GM19035 (cell line): Measurements from ENCODE around the gene GFOD1.
A peak's percentile ranks its signal among the peaks of the same experiment; 100 is the strongest.
"Not testable (repeated sequence)": the region's sequence is repeated elsewhere in the genome, so short reads cannot be mapped to it uniquely, and the experiment has no call there.

Source experiments
- ATAC-seq: cut with Tn5 transposase; IDR thresholded peaks from one replicate; pipeline ENCODE4 v1.9.1; 2021; ENCODE audit not compliant: unreplicated experiment

The GFOD1 gene

GRCh38 chr6:13331516-13332348 lies 155.7 kb downstream of the GFOD1 start:
- no peak for ATAC-seq

- peak; percentile 7 for ATAC-seq
Observed at GRCh38 chr6:13328875-13329183, 158.6 kb downstream of the GFOD1 start.

- peak; percentile 91 for ATAC-seq
Observed at GRCh38 chr6:13328076-13328874, 159.1 kb downstream of the GFOD1 start, which contains the start of gene TBC1D7. TBC1D7 (minus strand) TSS chr6:13328537; CDS start chr6:13326898, 1,639 bp downstream.

- no peak for ATAC-seq
Observed at GRCh38 chr6:13327691-13328075, 159.7 kb downstream of the GFOD1 start.

GRCh38 chr6:13326031-13326586 lies 161.3 kb downstream of the GFOD1 start:
- not testable (repeated sequence) for ATAC-seq

GRCh38 chr6:13319891-13320564 lies 167.4 kb downstream of the GFOD1 start:
- ATAC-seq: no peak

- ATAC-seq: no peak
Observed at GRCh38 chr6:13318821-13319220, 168.6 kb downstream of the GFOD1 start.

- no peak for ATAC-seq
Observed at GRCh38 chr6:13315896-13316295, 171.5 kb downstream of the GFOD1 start.

- ATAC-seq: no peak
Observed at GRCh38 chr6:13314806-13315205, 172.6 kb downstream of the GFOD1 start.

GRCh38 chr6:13311155-13311554 lies 176.2 kb downstream of the GFOD1 start:
- no peak for ATAC-seq

GRCh38 chr6:13308332-13308731 lies 179.1 kb downstream of the GFOD1 start:
- no peak for ATAC-seq
